Fibroblast of skin of left quadriceps (primary cell): ENCODE results near the gene WASF3.

Experiments
- DNase-seq, 2 experiments: peaks; one replicate each; pipeline ENCODE4 v3.0.0-alpha.2; 2013; ENCODE audit warnings: low read depth in 2 of 2

Gene WASF3

GRCh38 chr13:26681036-26681435, 123.6 kb downstream of the WASF3 start:
- no peak for DNase-seq

- no peak for DNase-seq
These were observed 125.1 kb downstream of the WASF3 start for GRCh38 chr13:26682606-26683005.

- DNase-seq: no peak
These were observed 128.1 kb downstream of the WASF3 start for GRCh38 chr13:26685606-26686005.

GRCh38 chr13:26686285-26686684, 128.8 kb downstream of the WASF3 start:
- no peak for DNase-seq

- no peak for DNase-seq
These were observed 130.8 kb downstream of the WASF3 start for GRCh38 chr13:26688286-26688685.

GRCh38 chr13:26688980-26689379, 131.5 kb downstream of the WASF3 start:
- DNase-seq: no peak

- DNase-seq: no peak
These were observed 136.4 kb downstream of the WASF3 start for GRCh38 chr13:26693749-26694463.

GRCh38 chr13:26694609-26695359, 137.3 kb downstream of the WASF3 start:
- no peak for DNase-seq

GRCh38 chr13:26695360-26695705, 137.8 kb downstream of the WASF3 start:
- DNase-seq: no peak

GRCh38 chr13:26695891-26696311, 138.4 kb downstream of the WASF3 start:
- no peak for DNase-seq

GRCh38 chr13:26697069-26697955, 139.8 kb downstream of the WASF3 start:
- DNase-seq: no peak

- DNase-seq: peak; percentile 67 to 68
These were observed 141.1 kb downstream of the WASF3 start for GRCh38 chr13:26698392-26699196.

- no peak for DNase-seq
These were observed 141.7 kb downstream of the WASF3 start for GRCh38 chr13:26699197-26699490.

GRCh38 chr13:26705536-26705935, 148.1 kb downstream of the WASF3 start:
- no peak for DNase-seq

GRCh38 chr13:26706381-26706780, 148.9 kb downstream of the WASF3 start:
- no peak for DNase-seq

GRCh38 chr13:26707122-26708006, 149.9 kb downstream of the WASF3 start:
- DNase-seq: peak in 1 of 2 experiments; percentile 12

GRCh38 chr13:26708007-26708297, 150.5 kb downstream of the WASF3 start:
- DNase-seq: no peak

GRCh38 chr13:26709461-26709860, 152.0 kb downstream of the WASF3 start:
- DNase-seq: no peak

GRCh38 chr13:26710166-26710565, 152.7 kb downstream of the WASF3 start:
- no peak for DNase-seq

GRCh38 chr13:26711211-26711610, 153.7 kb downstream of the WASF3 start:
- DNase-seq: no peak

- DNase-seq: no peak
These were observed 155.9 kb downstream of the WASF3 start for GRCh38 chr13:26713341-26713740.
